Tibial artery (tissue), 4 donors: Measurements from ENCODE around the gene SMCO4.
"Not testable (repeated sequence)": the region's sequence is repeated elsewhere in the genome, so short reads cannot be mapped to it uniquely, and the experiment has no call there.

Experiments used
- DNase-seq, 2 donors: peaks; one replicate each; pipeline ENCODE4 v3.0.0-alpha.2; 2019
- H3K27ac ChIP-seq, 2 donors: fragments of 200-600 bp; sonication (generic) in 1 of 2; 1 replicate in 1 of 2; 2 replicates in 1 of 2; pipeline ENCODE4 v1.5.1; 2018 to 2019; ENCODE audit warnings: mild to moderate bottlenecking in 1 of 2
- H3K27me3 ChIP-seq, 2 donors: fragments of 200-600 bp; sonication (generic) in 1 of 2; one replicate each; pipeline versions ENCODE4 v1.5.1 to v1.6.0; 2016 to 2019
- H3K36me3 ChIP-seq, 3 donors: fragments of 200-600 bp; sonication (generic) in 2 of 3; one replicate each; pipeline ENCODE4 v1.5.1; 2016 to 2019; ENCODE audit warnings: mild to moderate bottlenecking in 2 of 3
- H3K4me1 ChIP-seq, 4 donors: fragments of 200-600 bp; sonication (generic) in 2 of 4; 1 replicate in 3 of 4; 2 replicates in 1 of 4; pipeline ENCODE4 v1.5.1; 2016 to 2019
- H3K4me3 ChIP-seq, 2 donors: fragments of 200-600 bp; sonication (generic) in 1 of 2; 1 replicate in 1 of 2; 2 replicates in 1 of 2; pipeline ENCODE4 v1.5.1; 2018 to 2019; ENCODE audit warnings: mild to moderate bottlenecking in 2 of 2
- H3K9me3 ChIP-seq, 3 donors: fragments of 200-600 bp; sonication (generic) in 1 of 3; one replicate each; pipeline ENCODE4 v1.5.1; 2016 to 2019
- CTCF ChIP-seq, 2 experiments: fragments of 200-600 bp in 1 of 2; fragments of 450-650 bp in 1 of 2; IDR thresholded peaks; one replicate each; pipeline ENCODE4 v1.5.1; 2017 to 2019; ENCODE audit warnings: antibody characterized with exemption in 2 of 2, mild to moderate bottlenecking in 1 of 2, moderate library complexity in 1 of 2
- intact Hi-C: fragments of 100-400 bp; cut with DNase I; formaldehyde crosslinking; loops from one replicate; pipeline ENCODE4 v1.15.0; 2023; ENCODE audit warnings: low total_unique reads

The SMCO4 gene

DNA sequence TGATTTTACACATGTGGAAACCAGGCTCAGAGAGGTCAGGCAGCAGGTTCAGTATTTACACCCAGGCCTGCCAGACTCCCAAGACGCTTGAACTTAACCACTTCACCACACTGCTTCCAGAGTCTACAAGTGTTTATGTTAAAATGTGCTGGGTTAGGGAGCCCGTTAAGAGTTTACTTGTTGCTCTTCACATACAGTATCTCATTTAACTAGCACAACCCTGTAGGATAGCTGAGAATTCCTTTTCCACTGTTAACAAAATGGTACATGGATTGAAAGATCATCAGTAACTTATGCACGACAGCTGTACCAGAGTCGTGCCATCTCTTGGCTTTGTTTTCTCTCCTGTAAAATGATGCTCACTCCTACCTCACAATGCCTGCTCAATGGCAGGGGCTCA lies 2.9 kb downstream of the SMCO4 start:
- H3K4me1 ChIP-seq: peaks cover 0 to 50% (median 35%) of the 10 kb centered on the region in 4 donors
- intact Hi-C loops: loop anchor here (5.0 kb wide), 1 partner anchor 122 kb away; the partner anchor contains the start of gene CEP295
- no peaks in the 10 kb centered on the region for H3K36me3 ChIP-seq
- no peak for DNase-seq
- peak overlapping the region in 1 of 2 donors; percentile 72 for H3K27ac ChIP-seq
- H3K27me3 ChIP-seq: no peaks in the 10 kb centered on the region
- TF ChIP-seq CTCF (IDR thresholded peaks at IDR 0.05): no peak
- H3K4me3 ChIP-seq: no peak overlapping the region
- no peaks in the 10 kb centered on the region for H3K9me3 ChIP-seq

GRCh38 chr11:93537767-93538261 lies 5.4 kb downstream of the SMCO4 start:
- H3K27ac ChIP-seq: peak overlapping the region; percentile 72 to 79
- H3K4me1 ChIP-seq: peaks cover 0 to 44% (median 35%) of the 10 kb centered on the region in 4 donors
- H3K4me3 ChIP-seq: peak overlapping the region; percentile 30 to 37
- TF ChIP-seq CTCF (IDR thresholded peaks at IDR 0.05): no peak
- intact Hi-C loops: no loop called here
- no peaks in the 10 kb centered on the region for H3K27me3 ChIP-seq
- no peaks in the 10 kb centered on the region for H3K9me3 ChIP-seq
- DNase-seq: peak; percentile 70 to 90
- H3K36me3 ChIP-seq: no peaks in the 10 kb centered on the region

DNA sequence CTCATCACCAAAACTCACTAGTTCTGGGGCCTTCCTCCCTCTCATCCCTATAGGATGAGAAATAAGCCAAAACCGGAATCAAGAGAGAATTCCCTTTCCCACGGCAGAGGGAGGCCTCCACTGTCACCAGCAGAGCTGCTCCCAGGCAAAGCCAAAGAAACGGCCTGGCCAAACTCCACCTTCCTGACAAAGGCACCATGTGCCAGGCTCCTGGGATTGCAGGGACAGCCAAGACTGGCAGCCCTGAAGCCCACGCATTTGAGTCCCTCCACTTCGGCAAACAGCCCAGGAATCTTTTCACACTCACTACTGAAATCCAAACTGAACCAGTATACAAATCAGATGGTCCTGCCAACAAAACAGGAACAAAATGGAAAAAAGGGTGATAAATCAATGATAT lies 6.1 kb downstream of the SMCO4 start:
- Histone ChIP-seq H3K4me1 (peaks cover 0 to 41% (median 35%) of the 10 kb centered on the region in 4 donors), H3K36me3 (no peaks in the 10 kb centered on the region), H3K27ac (peak overlapping the region; percentile 72 to 79), H3K9me3 (no peaks in the 10 kb centered on the region), H3K4me3 (peak overlapping the region; percentile 30 to 37), H3K27me3 (no peaks in the 10 kb centered on the region)
- no peak for TF ChIP-seq CTCF (IDR thresholded peaks at IDR 0.05)
- peak; percentile 40 to 88 for DNase-seq
- intact Hi-C loops: no loop called here

DNA sequence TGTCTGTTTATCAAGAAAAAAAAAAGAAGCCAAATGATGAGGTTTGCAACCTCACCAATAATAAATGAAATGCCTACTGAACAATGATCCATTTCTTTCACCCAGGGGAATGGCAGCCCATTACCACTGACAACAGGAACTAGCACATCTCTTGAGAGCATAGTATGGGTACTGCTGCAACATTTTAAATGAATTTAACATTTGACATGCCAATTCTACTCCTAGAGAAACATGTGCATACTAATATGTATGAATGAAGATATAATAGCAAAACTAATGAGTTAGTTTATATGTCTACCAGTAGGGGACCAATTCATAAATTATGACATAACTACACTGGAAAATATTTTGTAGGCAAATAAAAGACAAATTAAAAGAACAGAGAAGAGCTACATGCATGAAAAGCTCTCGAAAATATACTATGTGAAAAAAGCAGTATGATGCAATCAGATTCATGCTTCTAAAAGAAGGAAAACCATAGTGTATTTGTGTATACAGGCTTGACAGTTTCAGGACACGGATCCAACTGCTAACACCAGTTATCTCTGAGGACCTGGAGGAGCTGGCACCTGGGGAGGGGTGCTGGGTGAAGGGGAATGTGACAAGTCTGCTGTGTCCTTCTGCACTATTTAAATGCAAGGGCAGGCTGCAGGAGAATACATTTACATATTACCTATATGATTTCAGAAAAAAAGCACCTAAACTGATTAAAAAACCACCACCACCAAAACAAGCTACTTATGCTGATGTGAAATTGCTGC lies 6.9 kb downstream of the SMCO4 start:
- no peak for DNase-seq
- intact Hi-C loops: no loop called here
- Histone ChIP-seq H3K9me3 (no peaks in the 10 kb centered on the region), H3K27ac (peak overlapping the region; percentile 72 to 79), H3K4me1 (peaks cover 0 to 35% (median 29%) of the 10 kb centered on the region in 4 donors), H3K4me3 (no peak overlapping the region), H3K27me3 (no peaks in the 10 kb centered on the region), H3K36me3 (no peaks in the 10 kb centered on the region)
- no peak for TF ChIP-seq CTCF (IDR thresholded peaks at IDR 0.05)

- intact Hi-C loops, H3K27me3 ChIP-seq, H3K27ac ChIP-seq, H3K36me3 ChIP-seq, DNase-seq, H3K4me3 ChIP-seq, H3K9me3 ChIP-seq: not testable (repeated sequence)
- H3K4me1 ChIP-seq: peaks cover 0 to 33% (median 29%) of the 10 kb centered on the region in 4 donors
Observed at GRCh38 chr11:93535578-93535977, 7.6 kb downstream of the SMCO4 start.

DNA sequence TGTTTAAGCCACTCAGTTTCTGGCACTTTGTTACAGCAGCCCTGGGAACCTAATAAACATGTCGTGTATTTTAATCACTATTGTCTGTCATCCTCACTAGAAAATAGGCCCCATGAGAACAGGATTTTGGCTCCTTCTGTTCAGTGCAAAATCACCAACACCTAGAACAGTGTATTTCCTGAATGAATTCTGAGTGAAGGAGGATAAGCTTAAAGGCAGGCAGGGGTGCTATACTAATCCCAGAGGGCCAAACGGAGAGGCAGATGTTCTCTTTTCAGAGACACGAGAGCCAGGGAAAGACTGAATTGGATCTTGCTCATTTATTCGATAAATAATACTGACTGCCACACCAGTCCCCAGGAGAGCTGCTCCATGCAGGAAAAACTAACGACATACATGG lies 10.4 kb downstream of the SMCO4 start:
- Histone ChIP-seq H3K4me3 (no peak overlapping the region), H3K4me1 (peaks cover 0 to 44% (median 39%) of the 10 kb centered on the region in 4 donors), H3K27ac (no peak overlapping the region), H3K36me3 (no peaks in the 10 kb centered on the region), H3K9me3 (no peaks in the 10 kb centered on the region), H3K27me3 (no peaks in the 10 kb centered on the region)
- intact Hi-C loops: no loop called here
- no peak for TF ChIP-seq CTCF (IDR thresholded peaks at IDR 0.05)
- DNase-seq: no peak
